Measurements from ENCODE around the gene MYCN.

Gene MYCN

DNA sequence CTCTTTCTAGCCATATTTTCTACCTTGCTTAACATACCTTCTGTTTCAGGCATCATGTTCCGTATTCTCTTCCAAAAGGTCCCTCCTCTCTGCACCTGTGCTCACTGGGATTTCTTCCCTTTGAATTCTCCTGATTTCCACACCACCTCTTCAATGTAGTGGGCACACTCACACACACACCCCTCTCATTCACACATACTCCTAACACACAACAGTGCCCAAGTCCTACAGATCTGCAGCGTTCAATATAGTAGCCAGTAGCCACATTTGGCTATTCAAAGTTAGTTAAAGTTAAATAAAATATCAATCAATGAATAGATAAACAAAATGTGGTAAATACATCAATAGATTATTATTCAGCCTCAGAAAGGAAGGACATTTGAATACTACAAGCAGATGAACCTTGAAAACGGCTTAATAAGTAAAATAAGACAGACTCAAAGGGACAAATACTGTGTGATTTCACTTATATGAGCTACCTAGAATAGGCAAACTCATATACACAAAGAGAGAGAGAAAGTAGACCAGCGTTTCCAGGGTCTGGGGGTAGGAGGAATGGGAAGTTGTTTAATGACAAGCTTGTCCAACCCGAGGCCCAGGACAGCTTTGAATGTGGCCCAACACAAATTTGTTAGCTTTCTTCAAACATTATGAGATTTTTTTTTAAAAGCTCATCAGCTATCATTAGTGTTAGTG, 34.4 kb downstream of the MYCN start:
- H3K9me3 ChIP-seq (ENCODE audit: control insufficient read depth, insufficient read depth, low read length): no peaks in the 10 kb centered on the region
- no peak overlapping the region for H3K9ac ChIP-seq (ENCODE audit: low read depth, low read length)
- no peaks in the 10 kb centered on the region for H3K36me3 ChIP-seq (ENCODE audit: insufficient read depth, low read length)
- peaks cover 25% of the 10 kb centered on the region for H3K4me1 ChIP-seq (ENCODE audit: insufficient read depth, low read length)

DNA sequence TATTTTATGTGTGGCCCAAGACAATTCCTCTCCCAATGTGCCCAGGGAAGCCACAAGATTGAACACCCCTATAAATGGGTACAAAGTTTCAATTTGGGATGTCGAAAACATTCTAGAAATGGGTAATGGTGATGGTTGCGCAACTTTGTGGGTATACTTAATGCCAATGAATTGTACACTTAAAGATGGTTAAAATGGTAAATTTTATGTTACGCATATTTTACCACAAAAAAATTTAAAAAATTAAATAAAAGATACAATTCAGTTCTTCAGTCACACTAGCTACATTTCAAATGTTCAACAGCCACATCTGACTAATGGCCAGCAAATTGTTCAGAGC, 34.9 kb downstream of the MYCN start:
- no peaks in the 10 kb centered on the region for H3K36me3 ChIP-seq (ENCODE audit: insufficient read depth, low read length)
- peaks cover 24% of the 10 kb centered on the region for H3K4me1 ChIP-seq (ENCODE audit: insufficient read depth, low read length)
- H3K9ac ChIP-seq (ENCODE audit: low read depth, low read length): no peak overlapping the region
- H3K9me3 ChIP-seq (ENCODE audit: control insufficient read depth, insufficient read depth, low read length): no peaks in the 10 kb centered on the region

DNA sequence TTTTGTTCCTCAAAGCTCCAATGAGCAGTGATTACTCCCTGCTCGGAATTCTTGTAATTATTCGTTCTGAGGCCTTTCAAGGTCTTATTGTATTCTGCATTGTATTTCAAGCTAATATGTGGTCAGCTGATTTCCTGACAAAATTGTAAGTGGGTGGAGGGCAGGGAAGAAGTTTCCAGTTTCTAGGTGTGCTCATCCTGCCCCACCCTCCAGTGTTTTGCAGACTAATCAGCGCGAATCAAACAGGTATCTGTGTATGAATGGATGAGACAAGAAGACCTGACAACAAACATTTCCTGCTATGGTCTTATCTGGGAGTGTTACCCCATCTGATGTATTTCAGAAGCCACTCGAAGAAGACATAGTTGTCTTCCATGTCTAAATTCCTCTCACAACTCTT, 35.3 kb downstream of the MYCN start:
- H3K9me3 ChIP-seq (ENCODE audit: control insufficient read depth, insufficient read depth, low read length): no peaks in the 10 kb centered on the region
- no peak overlapping the region for H3K9ac ChIP-seq (ENCODE audit: low read depth, low read length)
- no peaks in the 10 kb centered on the region for H3K36me3 ChIP-seq (ENCODE audit: insufficient read depth, low read length)
- H3K4me1 ChIP-seq (ENCODE audit: insufficient read depth, low read length): peaks cover 20% of the 10 kb centered on the region

DNA sequence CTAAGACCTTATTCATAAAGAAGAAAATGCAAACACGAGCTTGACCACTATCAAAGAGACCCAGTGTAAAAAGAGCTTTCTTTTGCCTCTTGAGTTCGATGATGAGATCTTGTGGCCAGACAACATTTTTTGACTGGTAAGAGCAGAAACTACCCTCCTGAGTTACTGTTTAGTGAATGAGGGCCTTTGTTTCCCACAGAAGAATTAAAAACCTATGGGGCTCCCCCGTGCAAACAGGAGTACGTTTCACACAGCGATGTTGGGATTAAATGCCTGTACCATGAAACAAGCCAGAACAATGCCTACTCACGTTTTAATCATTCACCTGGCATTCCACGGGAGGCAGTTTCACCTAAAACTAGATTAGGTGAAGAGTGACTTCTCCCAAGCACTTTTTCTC, 36.0 kb downstream of the MYCN start:
- Histone ChIP-seq H3K9ac (ENCODE audit: low read depth, low read length) (no peak overlapping the region), H3K36me3 (ENCODE audit: insufficient read depth, low read length) (no peaks in the 10 kb centered on the region)

DNA sequence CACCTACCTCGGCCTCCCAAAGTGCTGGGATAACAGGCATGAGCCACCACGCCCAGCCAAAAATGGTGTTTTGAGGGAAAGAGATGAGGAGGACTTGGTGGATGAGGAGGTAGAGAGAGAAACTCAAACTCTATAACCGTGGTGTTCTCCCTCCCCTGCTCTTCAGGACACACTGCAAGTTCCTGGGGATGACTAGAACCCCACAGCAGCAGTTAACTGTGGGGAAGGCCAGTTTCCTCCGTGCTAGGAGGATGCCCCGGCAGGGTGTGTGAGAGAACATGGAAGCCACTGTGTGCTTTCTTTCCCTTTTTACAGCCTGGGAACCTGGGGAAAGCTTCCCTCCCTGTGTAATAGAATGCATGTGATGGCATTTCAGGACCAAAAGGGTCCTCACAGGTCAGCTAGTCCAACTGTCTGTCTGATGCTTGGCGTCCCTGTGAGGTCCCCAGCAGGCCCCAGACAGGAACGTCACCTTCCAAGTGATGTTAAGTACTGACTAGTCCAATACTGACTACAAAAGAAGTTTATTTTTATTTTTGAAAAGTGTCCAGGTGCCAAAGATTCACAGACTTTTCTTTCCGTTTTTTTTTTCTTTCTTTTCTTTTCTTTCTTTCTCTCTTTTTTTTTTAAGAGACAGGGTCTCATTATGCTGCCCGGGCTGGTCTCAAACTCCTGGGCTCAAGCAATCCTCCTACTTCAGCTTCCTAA, 38.9 kb downstream of the MYCN start:
- H3K36me3 ChIP-seq (ENCODE audit: insufficient read depth, low read length): no peaks in the 10 kb centered on the region
- no peak overlapping the region for H3K9ac ChIP-seq (ENCODE audit: low read depth, low read length)
- H3K4me1 ChIP-seq (ENCODE audit: insufficient read depth, low read length): peaks cover 17% of the 10 kb centered on the region
- H3K9me3 ChIP-seq (ENCODE audit: control insufficient read depth, insufficient read depth, low read length): no peaks in the 10 kb centered on the region

More for the DNA sequence above, 36.0 kb downstream of the MYCN start:
- peaks cover 15% of the 10 kb centered on the region for H3K4me1 ChIP-seq (ENCODE audit: insufficient read depth, low read length)
- no peaks in the 10 kb centered on the region for H3K9me3 ChIP-seq (ENCODE audit: control insufficient read depth, insufficient read depth, low read length)

GRCh38 chr2:15979759-15980604, 39.6 kb downstream of the MYCN start:
- peaks cover 17% of the 10 kb centered on the region for H3K4me1 ChIP-seq (ENCODE audit: insufficient read depth, low read length)
- no peak overlapping the region for H3K9ac ChIP-seq (ENCODE audit: low read depth, low read length)
- H3K36me3 ChIP-seq (ENCODE audit: insufficient read depth, low read length): no peaks in the 10 kb centered on the region
- H3K9me3 ChIP-seq (ENCODE audit: control insufficient read depth, insufficient read depth, low read length): no peaks in the 10 kb centered on the region

GRCh38 chr2:15980605-15981098, 40.3 kb downstream of the MYCN start:
- H3K9ac ChIP-seq (ENCODE audit: low read depth, low read length): no peak overlapping the region
- peaks cover 20% of the 10 kb centered on the region for H3K4me1 ChIP-seq (ENCODE audit: insufficient read depth, low read length)
- H3K36me3 ChIP-seq (ENCODE audit: insufficient read depth, low read length): no peaks in the 10 kb centered on the region
- H3K9me3 ChIP-seq (ENCODE audit: control insufficient read depth, insufficient read depth, low read length): no peaks in the 10 kb centered on the region

GRCh38 chr2:15981646-15982045, 41.3 kb downstream of the MYCN start:
- no peak overlapping the region for H3K9ac ChIP-seq (ENCODE audit: low read depth, low read length)
- H3K36me3 ChIP-seq (ENCODE audit: insufficient read depth, low read length): no peaks in the 10 kb centered on the region
- H3K4me1 ChIP-seq (ENCODE audit: insufficient read depth, low read length): peaks cover 26% of the 10 kb centered on the region
- no peaks in the 10 kb centered on the region for H3K9me3 ChIP-seq (ENCODE audit: control insufficient read depth, insufficient read depth, low read length)

DNA sequence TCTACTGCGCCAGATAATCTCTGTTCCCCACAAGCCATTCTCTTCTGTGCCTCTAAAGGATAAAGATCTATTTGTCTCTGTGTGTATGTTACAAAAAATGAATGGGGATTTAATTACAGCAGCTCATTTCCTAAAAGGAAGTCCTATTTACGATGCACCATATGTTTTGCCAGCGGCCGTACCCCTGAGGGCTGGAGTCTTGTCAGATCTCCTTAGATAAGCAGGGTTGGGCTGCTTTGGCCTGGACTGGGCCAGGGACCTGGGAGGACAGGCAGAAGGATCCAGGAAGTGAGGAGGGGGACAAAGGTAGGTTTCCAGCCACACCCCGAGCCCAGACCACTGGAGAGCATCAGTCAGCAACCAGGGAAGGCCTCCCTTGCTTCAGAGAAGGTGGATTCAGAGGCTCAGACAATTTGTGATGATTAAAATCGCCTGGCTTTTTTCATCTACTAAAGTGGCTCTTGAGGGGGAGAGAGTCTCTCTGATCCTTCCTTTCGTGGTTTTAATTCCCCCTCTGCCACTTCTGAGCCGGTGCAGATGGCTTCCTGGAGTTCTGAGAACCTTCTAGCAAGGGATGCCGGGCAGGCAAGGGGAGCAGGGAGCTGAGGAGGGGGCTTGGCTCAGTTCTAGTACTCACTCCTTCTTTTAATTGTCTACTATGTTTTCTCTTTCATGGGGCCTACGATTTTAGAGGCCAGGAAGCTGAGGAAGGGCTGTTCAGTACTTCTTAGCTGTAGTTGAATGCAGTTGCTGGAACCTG, 42.1 kb downstream of the MYCN start:
- Histone ChIP-seq H3K9ac (ENCODE audit: low read depth, low read length) (no peak overlapping the region), H3K36me3 (ENCODE audit: insufficient read depth, low read length) (no peaks in the 10 kb centered on the region), H3K4me1 (ENCODE audit: insufficient read depth, low read length) (peaks cover 26% of the 10 kb centered on the region)

DNA sequence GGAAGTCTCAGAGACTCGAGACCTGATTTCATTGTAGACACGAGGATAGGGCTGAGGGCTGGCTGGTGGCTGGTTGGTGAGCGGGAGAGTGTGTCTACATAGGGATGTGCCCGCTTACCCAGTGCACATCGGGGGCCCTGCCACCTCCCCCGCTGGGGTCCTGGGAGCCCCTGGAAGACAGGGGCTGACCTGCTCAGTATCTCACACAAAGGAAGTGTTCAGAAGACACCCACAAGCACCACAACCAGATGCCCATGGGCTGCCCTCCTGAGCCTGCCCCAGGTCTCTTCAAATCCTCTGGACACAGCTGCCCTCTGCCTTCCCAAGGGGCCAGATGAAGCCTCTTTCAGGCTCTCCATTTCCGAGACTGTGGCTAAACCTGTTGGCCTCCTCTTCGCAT, 43.1 kb downstream of the MYCN start:
- Histone ChIP-seq H3K4me1 (ENCODE audit: insufficient read depth, low read length) (peaks cover 26% of the 10 kb centered on the region), H3K36me3 (ENCODE audit: insufficient read depth, low read length) (no peaks in the 10 kb centered on the region), H3K9me3 (ENCODE audit: control insufficient read depth, insufficient read depth, low read length) (no peaks in the 10 kb centered on the region), H3K9ac (ENCODE audit: low read depth, low read length) (no peak overlapping the region)

More for the DNA sequence above, 42.1 kb downstream of the MYCN start:
- no peaks in the 10 kb centered on the region for H3K9me3 ChIP-seq (ENCODE audit: control insufficient read depth, insufficient read depth, low read length)

DNA sequence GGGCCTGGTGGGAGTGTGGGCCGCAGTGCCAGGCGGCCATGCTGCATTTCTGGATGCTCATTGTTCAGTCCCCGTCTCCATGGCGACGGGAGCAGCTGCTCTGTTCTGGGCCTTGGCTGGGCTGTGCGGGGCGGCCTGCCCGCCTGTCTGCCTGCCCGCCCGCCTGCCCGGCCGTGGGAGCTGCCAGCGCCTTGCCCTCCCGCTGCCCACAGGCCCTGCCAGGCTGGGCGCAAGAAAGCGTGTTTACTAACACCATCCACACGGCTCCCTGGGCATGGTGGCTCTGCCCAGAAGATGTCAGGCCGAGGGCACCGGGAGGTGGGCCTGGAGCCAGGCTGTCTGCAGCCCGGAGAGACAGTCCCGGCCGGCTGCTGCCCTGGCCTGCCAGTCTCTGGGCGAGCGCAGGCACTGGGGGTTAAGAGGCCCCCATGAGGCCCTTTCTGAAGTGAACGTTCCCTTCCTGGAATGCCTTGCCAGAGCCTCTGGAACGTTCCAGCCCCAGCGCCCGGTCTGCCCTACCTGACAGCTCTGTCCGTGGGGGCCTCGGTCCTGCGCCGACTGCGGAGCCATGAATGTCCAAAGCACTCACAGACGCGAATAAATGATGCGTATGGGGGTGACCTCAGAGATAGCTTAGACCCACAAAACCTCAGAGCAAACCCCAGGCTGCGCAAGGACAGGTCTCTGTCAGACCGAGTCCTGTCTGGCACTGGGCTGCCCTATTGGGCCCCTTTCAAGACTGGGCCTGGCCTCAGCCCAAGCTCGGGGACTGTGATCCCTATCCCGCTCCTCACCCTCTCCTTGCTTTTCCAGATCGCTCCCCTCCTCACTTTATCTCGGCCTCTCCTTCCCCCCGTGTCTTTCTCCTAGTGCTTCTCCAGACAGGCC, 44.3 kb downstream of the MYCN start:
- Histone ChIP-seq H3K36me3 (ENCODE audit: insufficient read depth, low read length) (no peaks in the 10 kb centered on the region), H3K4me1 (ENCODE audit: insufficient read depth, low read length) (peaks cover 26% of the 10 kb centered on the region), H3K9ac (ENCODE audit: low read depth, low read length) (no peak overlapping the region), H3K9me3 (ENCODE audit: control insufficient read depth, insufficient read depth, low read length) (no peaks in the 10 kb centered on the region)

DNA sequence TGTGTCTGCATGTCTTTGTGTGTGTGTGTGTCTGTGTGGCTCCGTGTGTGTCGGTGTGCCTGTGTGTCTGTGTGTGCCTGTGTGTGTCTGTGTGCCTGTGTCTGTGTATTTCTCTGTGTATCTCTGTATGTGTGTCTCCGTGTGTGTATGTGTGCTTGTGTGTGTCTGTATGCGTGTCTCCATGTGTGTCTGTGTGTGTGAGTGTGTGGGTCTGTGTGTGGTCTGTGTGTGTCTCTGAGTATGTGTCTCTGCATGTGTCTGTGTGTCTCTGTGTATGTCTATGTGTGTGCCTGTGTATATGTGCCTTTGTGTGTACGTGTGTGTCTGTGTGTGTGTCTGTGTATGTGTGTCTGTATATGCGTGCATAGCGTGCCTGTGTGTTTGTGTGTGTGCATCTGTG, 45.2 kb downstream of the MYCN start:
- H3K4me1 ChIP-seq (ENCODE audit: insufficient read depth, low read length): peaks cover 26% of the 10 kb centered on the region
- no peaks in the 10 kb centered on the region for H3K9me3 ChIP-seq (ENCODE audit: control insufficient read depth, insufficient read depth, low read length)
- no peaks in the 10 kb centered on the region for H3K36me3 ChIP-seq (ENCODE audit: insufficient read depth, low read length)
- no peak overlapping the region for H3K9ac ChIP-seq (ENCODE audit: low read depth, low read length)

DNA sequence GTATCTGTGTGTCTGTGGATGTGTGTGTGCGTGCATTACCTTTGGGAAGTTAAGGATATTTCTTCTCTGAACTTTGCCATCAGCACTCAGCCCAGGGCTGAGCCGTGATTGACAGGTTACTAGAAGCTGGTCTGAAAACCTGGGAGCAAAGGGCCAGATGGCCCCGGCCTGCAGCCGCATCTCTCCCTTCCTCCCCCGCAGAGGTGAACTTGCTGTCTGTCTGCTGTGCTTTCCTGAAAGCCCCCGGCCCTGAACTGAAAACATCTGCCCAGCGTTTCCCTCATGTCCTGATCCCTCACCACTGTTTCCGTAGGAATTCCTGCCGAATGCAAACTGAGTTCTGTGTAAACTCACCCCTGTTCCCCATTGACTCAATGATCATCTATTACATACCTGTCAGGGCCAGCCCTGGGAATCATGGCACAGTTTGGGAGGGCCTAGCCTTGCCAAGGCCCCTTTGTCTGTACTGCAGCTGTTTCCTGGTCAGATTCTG, 45.8 kb downstream of the MYCN start:
- peaks cover 26% of the 10 kb centered on the region for H3K4me1 ChIP-seq (ENCODE audit: insufficient read depth, low read length)
- H3K36me3 ChIP-seq (ENCODE audit: insufficient read depth, low read length): no peaks in the 10 kb centered on the region

More for the DNA sequence above, 45.8 kb downstream of the MYCN start:
- Histone ChIP-seq H3K9me3 (ENCODE audit: control insufficient read depth, insufficient read depth, low read length) (no peaks in the 10 kb centered on the region), H3K9ac (ENCODE audit: low read depth, low read length) (no peak overlapping the region)

All from ES-I3 (cell line).